ENCODE results near the gene SGMS1. TPM values are rescaled to one million over a fixed set of nuclear protein-coding genes. Genes with fewer than 3 reads are reported as not detected.

SGMS1 gene
- polyA plus RNA-seq, 1 donor (not counting 4 experiments of a cell fraction or from before 2014, with no cell fraction given) = 18.3 TPM

- H3K27ac ChIP-seq (ENCODE audit: control insufficient read depth, insufficient read depth, low read length) = no peak overlapping the region
- FAIRE-seq (no peak), DNase-seq (ENCODE audit: low read depth, low spot score) (no peak)
- H2AFZ ChIP-seq (ENCODE audit: control insufficient read depth, low read length) = no peak overlapping the region
- no peaks in the 10 kb centered on the region for H3K27me3 ChIP-seq (ENCODE audit: control insufficient read depth, extremely low read depth, insufficient read depth, low read length)
- dilution Hi-C loops (cut with MboI; ENCODE audit: extremely low pct_ligation_motif_present, low sequenced_read_pairs) = no loop called here
- H3K4me2 ChIP-seq (ENCODE audit: control insufficient read depth, extremely low read depth, insufficient read depth, low read depth, low read length) = no peak overlapping the region
- peaks cover 10% of the 10 kb centered on the region for H3K4me1 ChIP-seq (ENCODE audit: control insufficient read depth, extremely low read depth, insufficient read depth, low read length)
- H3K4me3 ChIP-seq (ENCODE audit: control insufficient read depth in 2 of 3, extremely low read depth in 1 of 3, insufficient read depth in 2 of 3, low read depth in 1 of 3, low read length in 3 of 3) = no peak overlapping the region
- H3K79me2 ChIP-seq (ENCODE audit: control insufficient read depth, insufficient read depth, low read length) = peaks cover 5% of the 10 kb centered on the region
- H4K20me1 ChIP-seq (ENCODE audit: control insufficient read depth, extremely low read depth, insufficient read depth, low read length) = no peaks in the 10 kb centered on the region
- no peak overlapping the region for H3K9ac ChIP-seq (ENCODE audit: control insufficient read depth, extremely low read depth, insufficient read depth, low read length)
- no peaks in the 10 kb centered on the region for H3K9me1 ChIP-seq (ENCODE audit: control insufficient read depth, extremely low read depth, insufficient read depth, low read length)
- no peaks in the 10 kb centered on the region for H3K36me3 ChIP-seq (ENCODE audit: control insufficient read depth in 2 of 2, extremely low read depth in 1 of 2, insufficient read depth in 2 of 2, low read length in 2 of 2)
- no peak for TF ChIP-seq EZH2 (IDR thresholded peaks at IDR 0.05; ENCODE audit: low read length)
- H3K9me3 ChIP-seq (ENCODE audit: control insufficient read depth, low read depth, low read length) = no peaks in the 10 kb centered on the region
Measured at GRCh38 chr10:50577681-50578350, 45.9 kb downstream of the SGMS1 start.

- H3K27me3 ChIP-seq (ENCODE audit: control insufficient read depth, extremely low read depth, insufficient read depth, low read length) = no peaks in the 10 kb centered on the region
- H3K4me1 ChIP-seq (ENCODE audit: control insufficient read depth, extremely low read depth, insufficient read depth, low read length) = peaks cover 10% of the 10 kb centered on the region
- no peak overlapping the region for H3K9ac ChIP-seq (ENCODE audit: control insufficient read depth, extremely low read depth, insufficient read depth, low read length)
- no peaks in the 10 kb centered on the region for H3K9me1 ChIP-seq (ENCODE audit: control insufficient read depth, extremely low read depth, insufficient read depth, low read length)
- H4K20me1 ChIP-seq (ENCODE audit: control insufficient read depth, extremely low read depth, insufficient read depth, low read length) = no peaks in the 10 kb centered on the region
- no peak overlapping the region for H3K4me2 ChIP-seq (ENCODE audit: control insufficient read depth, extremely low read depth, insufficient read depth, low read depth, low read length)
- TF ChIP-seq CTCF (optimal IDR thresholded peaks at IDR 0.05 in 1 of 3, IDR thresholded peaks at IDR 0.05 in 1 of 3, conservative IDR thresholded peaks at IDR 0.05 in 1 of 3; ENCODE audit: extremely low read depth in 1 of 3, insufficient read depth in 2 of 3, low read length in 3 of 3) = no peak
- TF ChIP-seq EZH2 (IDR thresholded peaks at IDR 0.05; ENCODE audit: low read length) = no peak
- no peak overlapping the region for H2AFZ ChIP-seq (ENCODE audit: control insufficient read depth, low read length)
- no peaks in the 10 kb centered on the region for H3K9me3 ChIP-seq (ENCODE audit: control insufficient read depth, low read depth, low read length)
- peaks cover 5% of the 10 kb centered on the region for H3K79me2 ChIP-seq (ENCODE audit: control insufficient read depth, insufficient read depth, low read length)
- DNase-seq (ENCODE audit: low read depth, low spot score) (no peak), FAIRE-seq (no peak)
- H3K4me3 ChIP-seq (ENCODE audit: control insufficient read depth in 2 of 3, extremely low read depth in 1 of 3, insufficient read depth in 2 of 3, low read depth in 1 of 3, low read length in 3 of 3) = no peak overlapping the region
- H3K27ac ChIP-seq (ENCODE audit: control insufficient read depth, insufficient read depth, low read length) = no peak overlapping the region
- dilution Hi-C loops (cut with MboI; ENCODE audit: extremely low pct_ligation_motif_present, low sequenced_read_pairs) = no loop called here
- H3K36me3 ChIP-seq (ENCODE audit: control insufficient read depth in 2 of 2, extremely low read depth in 1 of 2, insufficient read depth in 2 of 2, low read length in 2 of 2) = no peaks in the 10 kb centered on the region
Measured at GRCh38 chr10:50577010-50577409, 46.7 kb downstream of the SGMS1 start.
